Ishikawa (cell line): ENCODE data around the gene TANGO6.

Source experiments
- CEBPB ChIP-seq: IDR thresholded peaks from 2 replicates; pipeline ENCODE4 v1.6.1; 2012
- CREB1 ChIP-seq: IDR thresholded peaks from 2 replicates; pipeline ENCODE4 v1.6.1; 2012; ENCODE audit warnings: low read depth
- EGR1 ChIP-seq: IDR thresholded peaks from 2 replicates; pipeline ENCODE4 v1.6.1; 2012
- EP300 ChIP-seq: IDR thresholded peaks from 2 replicates; pipeline ENCODE4 v1.6.1; 2012; ENCODE audit warnings: borderline replicate concordance
- FOXM1 ChIP-seq: IDR thresholded peaks from 2 replicates; pipeline ENCODE4 v1.6.1; 2012; ENCODE audit warnings: low read depth, borderline replicate concordance
- NFIC ChIP-seq: IDR thresholded peaks from 2 replicates; pipeline ENCODE4 v1.6.1; 2012
- RAD21 ChIP-seq: IDR thresholded peaks from 2 replicates; pipeline ENCODE4 v1.6.1; 2012; ENCODE audit warnings: low read depth
- TAF1 ChIP-seq: IDR thresholded peaks from 2 replicates; pipeline ENCODE4 v1.6.1; 2012; ENCODE audit warnings: low read depth, mild to moderate bottlenecking
- TCF12 ChIP-seq: IDR thresholded peaks from 2 replicates; pipeline ENCODE4 v1.6.1; 2012; ENCODE audit warnings: low read depth
- TEAD4 ChIP-seq: IDR thresholded peaks from 2 replicates; pipeline ENCODE4 v1.6.1; 2012
- YY1 ChIP-seq: IDR thresholded peaks from 2 replicates; pipeline ENCODE4 v1.6.1; 2012; ENCODE audit warnings: low read depth
- ZBTB7A ChIP-seq: IDR thresholded peaks from 2 replicates; pipeline ENCODE4 v1.6.1; 2012; ENCODE audit warnings: low read depth
- TF ChIP-seq, protein P1 (sequence below): IDR thresholded peaks from 2 replicates; pipeline ENCODE4 v1.6.1; 2012
- TF ChIP-seq, protein P2 (sequence below): IDR thresholded peaks from 2 replicates; pipeline ENCODE4 v1.6.1; 2012
- TF ChIP-seq, protein P3 (sequence below): IDR thresholded peaks from 2 replicates; pipeline ENCODE4 v1.6.1; 2012; ENCODE audit warnings: low read depth, mild to moderate bottlenecking

Gene TANGO6

DNA sequence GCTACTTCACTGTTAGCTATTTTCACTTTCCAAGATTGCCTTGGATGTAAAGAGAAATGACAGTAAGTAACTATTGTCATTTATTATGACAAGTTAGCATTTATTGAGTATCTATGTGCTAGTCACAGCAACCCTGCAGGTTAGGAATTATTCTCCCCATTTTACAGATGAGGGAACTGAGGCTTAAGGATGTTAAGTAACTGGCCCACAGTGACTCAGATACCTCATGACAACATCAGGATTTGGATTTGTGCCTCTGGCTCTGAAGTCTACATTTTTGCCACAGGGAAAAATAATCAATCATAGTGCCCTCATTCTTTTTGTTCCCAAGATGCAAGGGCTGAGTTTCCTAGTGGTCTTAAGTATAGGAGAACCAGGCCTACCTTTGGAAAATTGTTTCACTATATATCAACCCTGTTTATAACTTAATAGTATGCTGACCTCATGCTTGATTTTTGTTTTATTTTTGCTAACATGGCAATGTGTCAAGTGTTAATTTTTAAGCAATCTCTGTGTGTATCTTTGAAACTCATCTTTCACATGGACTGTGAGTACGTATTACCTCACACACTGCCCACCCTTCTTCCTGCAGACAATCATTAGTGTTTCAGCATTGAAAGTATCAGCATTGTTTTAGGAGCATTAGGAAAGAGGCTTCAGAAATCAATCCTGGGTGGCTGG lies 105.0 kb downstream of the TANGO6 start:
- TF ChIP-seq, protein P1, sequence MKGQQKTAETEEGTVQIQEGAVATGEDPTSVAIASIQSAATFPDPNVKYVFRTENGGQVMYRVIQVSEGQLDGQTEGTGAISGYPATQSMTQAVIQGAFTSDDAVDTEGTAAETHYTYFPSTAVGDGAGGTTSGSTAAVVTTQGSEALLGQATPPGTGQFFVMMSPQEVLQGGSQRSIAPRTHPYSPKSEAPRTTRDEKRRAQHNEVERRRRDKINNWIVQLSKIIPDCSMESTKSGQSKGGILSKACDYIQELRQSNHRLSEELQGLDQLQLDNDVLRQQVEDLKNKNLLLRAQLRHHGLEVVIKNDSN = no peak
- no peak for TF ChIP-seq EP300
- TF ChIP-seq, protein P2, sequence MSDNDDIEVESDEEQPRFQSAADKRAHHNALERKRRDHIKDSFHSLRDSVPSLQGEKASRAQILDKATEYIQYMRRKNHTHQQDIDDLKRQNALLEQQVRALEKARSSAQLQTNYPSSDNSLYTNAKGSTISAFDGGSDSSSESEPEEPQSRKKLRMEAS = no peak
- no peak for TF ChIP-seq FOXM1
- no peak for TF ChIP-seq YY1
- no peak for TF ChIP-seq TEAD4
- TF ChIP-seq RAD21 = no peak
- no peak for TF ChIP-seq TAF1
- TF ChIP-seq NFIC = no peak
- TF ChIP-seq TCF12 = no peak
- no peak for TF ChIP-seq EGR1
- no peak for TF ChIP-seq CEBPB

DNA sequence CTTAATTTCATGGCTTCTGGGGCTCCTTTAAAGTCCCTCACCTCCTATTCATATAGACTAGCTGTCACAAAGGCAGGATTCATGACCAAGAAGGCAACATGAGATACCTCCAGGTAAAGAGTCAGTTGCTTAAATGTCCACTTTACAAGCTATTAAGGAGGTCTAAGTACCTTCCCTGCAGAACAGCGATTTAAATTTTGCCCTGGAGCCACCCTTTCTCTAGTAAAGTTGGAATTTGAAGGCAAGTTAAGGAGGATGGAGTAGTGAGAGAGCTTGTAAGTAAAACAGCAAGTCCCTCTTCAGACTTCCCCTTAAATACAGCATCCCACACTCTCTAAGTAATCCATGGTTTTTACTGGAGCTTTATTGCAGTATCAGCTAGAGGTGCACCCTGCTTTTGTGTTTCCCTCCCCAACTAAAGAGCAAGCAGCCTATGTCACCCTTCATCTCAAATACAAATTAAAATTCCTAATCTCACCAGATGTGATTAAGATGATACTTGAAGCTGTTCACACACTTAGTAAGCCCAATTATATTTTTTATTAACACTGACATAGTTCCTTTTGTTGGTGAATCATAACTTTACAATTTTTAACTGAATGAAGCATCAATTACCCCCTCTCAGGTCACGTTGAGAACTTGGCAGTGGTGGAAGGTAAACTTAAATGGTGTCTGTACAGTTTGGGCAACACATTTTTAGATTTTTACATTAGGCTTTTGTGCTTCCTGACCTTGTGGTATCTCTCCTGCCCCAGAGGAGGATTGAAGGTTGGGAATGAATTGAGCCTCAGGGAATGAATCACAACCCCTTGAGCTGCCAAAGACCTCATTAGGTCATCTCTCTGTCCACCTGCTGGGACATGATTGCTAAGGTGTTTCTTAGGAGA lies 108.9 kb downstream of the TANGO6 start:
- TF ChIP-seq EP300 = no peak
- TF ChIP-seq, protein P3, sequence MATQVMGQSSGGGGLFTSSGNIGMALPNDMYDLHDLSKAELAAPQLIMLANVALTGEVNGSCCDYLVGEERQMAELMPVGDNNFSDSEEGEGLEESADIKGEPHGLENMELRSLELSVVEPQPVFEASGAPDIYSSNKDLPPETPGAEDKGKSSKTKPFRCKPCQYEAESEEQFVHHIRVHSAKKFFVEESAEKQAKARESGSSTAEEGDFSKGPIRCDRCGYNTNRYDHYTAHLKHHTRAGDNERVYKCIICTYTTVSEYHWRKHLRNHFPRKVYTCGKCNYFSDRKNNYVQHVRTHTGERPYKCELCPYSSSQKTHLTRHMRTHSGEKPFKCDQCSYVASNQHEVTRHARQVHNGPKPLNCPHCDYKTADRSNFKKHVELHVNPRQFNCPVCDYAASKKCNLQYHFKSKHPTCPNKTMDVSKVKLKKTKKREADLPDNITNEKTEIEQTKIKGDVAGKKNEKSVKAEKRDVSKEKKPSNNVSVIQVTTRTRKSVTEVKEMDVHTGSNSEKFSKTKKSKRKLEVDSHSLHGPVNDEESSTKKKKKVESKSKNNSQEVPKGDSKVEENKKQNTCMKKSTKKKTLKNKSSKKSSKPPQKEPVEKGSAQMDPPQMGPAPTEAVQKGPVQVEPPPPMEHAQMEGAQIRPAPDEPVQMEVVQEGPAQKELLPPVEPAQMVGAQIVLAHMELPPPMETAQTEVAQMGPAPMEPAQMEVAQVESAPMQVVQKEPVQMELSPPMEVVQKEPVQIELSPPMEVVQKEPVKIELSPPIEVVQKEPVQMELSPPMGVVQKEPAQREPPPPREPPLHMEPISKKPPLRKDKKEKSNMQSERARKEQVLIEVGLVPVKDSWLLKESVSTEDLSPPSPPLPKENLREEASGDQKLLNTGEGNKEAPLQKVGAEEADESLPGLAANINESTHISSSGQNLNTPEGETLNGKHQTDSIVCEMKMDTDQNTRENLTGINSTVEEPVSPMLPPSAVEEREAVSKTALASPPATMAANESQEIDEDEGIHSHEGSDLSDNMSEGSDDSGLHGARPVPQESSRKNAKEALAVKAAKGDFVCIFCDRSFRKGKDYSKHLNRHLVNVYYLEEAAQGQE = no peak
- TF ChIP-seq NFIC = no peak
- TF ChIP-seq YY1 = no peak
- TF ChIP-seq TAF1 = no peak
- TF ChIP-seq, protein P2 = no peak
- TF ChIP-seq CEBPB = no peak
- no peak for TF ChIP-seq FOXM1
- no peak for TF ChIP-seq RAD21
- no peak for TF ChIP-seq ZBTB7A
- TF ChIP-seq CREB1 = no peak
- no peak for TF ChIP-seq TCF12

DNA sequence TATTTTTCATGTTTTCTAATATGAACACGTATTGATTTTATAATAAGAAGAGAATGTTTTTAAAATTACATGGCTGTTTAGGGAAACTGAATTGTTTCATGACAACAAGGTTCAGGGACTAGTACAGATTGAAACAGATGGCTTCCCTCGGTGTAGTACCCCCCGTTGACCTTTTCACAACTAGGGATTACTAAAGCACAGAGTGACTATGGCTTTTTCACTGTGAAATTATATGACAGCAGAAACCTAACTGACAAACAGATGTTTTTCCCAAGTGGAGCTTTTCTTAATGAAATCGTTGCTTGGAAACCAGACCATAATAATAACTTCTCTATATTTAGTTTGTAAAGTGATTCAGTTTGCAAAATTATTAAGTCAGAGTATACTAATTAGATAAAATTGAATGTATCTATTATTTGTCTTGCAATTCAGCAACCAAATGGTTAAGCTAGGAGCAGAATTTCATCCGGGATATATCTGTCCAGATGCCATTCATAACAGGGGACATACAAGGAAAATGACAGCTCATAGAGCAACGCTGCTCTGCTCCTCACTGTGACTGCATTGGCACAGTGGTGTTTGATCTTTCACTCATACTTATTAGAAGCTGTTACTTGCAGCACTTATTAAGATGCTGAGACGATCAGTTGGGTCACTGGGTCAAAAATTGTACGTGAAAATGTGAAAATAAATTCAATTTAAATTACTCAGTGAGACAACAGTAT lies 111.7 kb downstream of the TANGO6 start:
- TF ChIP-seq TCF12 (no peak), TAF1 (no peak)

DNA sequence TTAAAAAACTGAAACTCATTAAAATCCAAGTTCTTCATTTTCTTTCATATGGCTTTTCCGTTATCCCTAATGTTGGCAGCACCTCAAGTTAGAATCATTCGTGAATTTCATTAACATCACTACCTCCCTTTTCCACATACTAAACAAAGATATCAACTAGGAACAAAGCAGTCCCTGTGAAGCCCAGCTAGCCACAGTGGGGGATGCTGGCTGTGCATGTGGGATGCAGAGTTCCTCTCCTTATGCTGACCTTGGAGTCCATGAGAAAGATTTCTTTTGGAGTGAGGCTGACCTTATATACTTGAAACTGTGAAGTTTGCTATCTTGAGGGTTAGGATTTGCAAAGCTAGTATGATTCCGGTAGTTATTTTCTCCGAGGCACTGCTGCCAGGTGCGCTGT lies 117.6 kb downstream of the TANGO6 start:
- no peak for TF ChIP-seq CEBPB
- no peak for TF ChIP-seq RAD21

DNA sequence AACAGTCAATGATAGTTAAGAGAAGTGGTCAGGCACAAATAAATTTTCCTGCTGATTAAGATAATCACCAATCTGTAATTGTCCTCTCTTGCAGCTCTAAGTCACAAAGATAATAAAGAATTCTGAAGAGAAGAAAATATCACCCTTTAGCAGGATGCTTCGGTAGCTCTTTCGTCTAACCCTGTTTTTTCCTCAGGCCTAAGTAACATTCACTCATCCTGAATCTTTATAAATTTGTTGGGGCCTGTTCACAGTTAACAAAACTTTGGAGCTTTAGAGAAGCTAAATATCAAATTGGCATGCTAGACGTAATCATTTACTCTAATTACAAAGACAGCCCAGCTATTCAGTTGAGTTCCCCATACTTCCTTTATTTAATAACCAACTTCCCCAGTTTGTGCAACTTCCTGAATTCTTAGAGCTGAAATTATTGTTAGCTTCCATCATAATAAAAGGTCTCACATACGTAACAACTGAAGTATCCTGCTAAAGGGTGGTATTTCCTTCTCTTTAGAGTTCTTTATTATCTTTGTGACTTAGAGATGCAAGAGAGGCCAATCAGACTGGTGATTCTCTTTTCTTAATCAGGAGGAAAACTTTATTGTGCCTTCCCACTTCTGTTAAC lies 118.6 kb downstream of the TANGO6 start:
- TF ChIP-seq, protein P3 = no peak
- TF ChIP-seq FOXM1 (no peak), YY1 (no peak), CEBPB (no peak), TAF1 (no peak), EP300 (no peak), RAD21 (no peak), TCF12 (no peak), ZBTB7A (no peak), TEAD4 (no peak), CREB1 (no peak), EGR1 (no peak), NFIC (no peak)
- TF ChIP-seq, protein P1 = no peak
- TF ChIP-seq, protein P2 = no peak
